GM10266 (cell line): ENCODE data around the gene RGS13.

ENCODE experiments used
- DNase-seq: peaks from one replicate; pipeline ENCODE4 v3.0.0; 2012; ENCODE audit errors: extremely low spot score
- CTCF ChIP-seq: IDR thresholded peaks from 2 replicates; pipeline ENCODE4 v1.5.1; 2012; ENCODE audit warnings: mild to moderate bottlenecking, low read depth; ENCODE audit not compliant: control insufficient read depth, insufficient read depth; ENCODE audit errors: missing control alignments

Gene RGS13

DNA sequence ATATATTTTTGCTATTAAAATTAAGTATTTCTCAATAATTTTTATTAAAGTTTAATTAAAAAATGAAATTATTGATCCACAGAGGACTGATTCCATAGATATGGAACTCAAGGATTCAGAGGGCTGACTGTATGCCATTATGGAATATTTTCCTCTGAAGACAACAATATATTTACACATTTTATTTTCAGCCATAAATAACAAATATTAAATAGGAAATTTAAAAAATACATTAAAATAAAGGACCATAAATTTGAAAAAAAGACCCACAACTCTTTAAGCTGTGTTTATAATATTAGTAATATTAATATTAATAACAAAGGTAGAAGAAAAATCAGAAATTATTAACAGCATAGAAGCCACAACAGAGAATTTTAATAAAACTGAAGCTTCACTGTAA is 18.2 kb downstream of the RGS13 start:
- no peak for DNase-seq
- no peak for TF ChIP-seq CTCF

GRCh38 chr1:192654591-192655251 is 18.8 kb downstream of the RGS13 start:
- TF ChIP-seq CTCF = no peak
- DNase-seq = no peak

DNA sequence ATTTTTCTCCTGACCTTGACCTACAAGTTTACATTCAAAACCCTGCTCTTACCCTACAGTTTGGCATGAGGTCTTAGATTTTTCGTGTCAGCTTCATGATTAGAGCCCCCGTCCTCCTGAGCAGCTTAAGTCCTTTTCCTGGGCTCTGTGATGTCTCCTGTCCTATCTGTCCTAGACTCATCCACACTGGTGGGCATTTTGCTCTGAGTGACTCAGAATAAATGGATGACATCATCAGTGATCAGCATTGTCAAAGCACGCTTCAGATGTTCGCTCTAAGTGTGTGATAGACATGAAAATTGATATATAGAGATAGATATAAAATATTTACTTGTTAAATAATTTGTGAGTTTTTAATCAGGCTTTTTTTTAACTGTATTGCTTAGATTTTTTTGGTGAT is 21.8 kb downstream of the RGS13 start:
- DNase-seq = no peak
- no peak for TF ChIP-seq CTCF

- no peak for TF ChIP-seq CTCF
- DNase-seq = no peak
Observed at GRCh38 chr1:192658255-192658654, 22.3 kb downstream of the RGS13 start.

DNA sequence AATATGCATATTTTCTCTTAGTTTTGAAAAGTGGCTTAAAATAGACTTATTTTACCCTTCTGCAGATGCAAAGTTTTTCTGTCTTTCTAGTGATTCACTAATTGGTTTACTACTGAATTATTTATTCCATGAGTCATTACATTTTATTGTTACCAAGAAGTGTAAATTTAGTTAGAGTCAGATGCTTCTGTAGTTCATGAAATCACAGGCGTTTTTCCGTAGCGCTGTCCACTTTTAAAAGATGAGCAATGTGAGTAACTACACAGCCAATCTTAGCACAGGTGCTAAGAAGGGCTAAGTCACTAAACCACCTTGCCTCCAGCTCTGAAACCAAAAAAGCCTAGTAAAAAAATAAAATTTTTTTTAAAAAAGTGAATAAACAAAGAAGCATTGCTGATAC is 24.7 kb downstream of the RGS13 start:
- no peak for TF ChIP-seq CTCF
- DNase-seq = no peak

DNA sequence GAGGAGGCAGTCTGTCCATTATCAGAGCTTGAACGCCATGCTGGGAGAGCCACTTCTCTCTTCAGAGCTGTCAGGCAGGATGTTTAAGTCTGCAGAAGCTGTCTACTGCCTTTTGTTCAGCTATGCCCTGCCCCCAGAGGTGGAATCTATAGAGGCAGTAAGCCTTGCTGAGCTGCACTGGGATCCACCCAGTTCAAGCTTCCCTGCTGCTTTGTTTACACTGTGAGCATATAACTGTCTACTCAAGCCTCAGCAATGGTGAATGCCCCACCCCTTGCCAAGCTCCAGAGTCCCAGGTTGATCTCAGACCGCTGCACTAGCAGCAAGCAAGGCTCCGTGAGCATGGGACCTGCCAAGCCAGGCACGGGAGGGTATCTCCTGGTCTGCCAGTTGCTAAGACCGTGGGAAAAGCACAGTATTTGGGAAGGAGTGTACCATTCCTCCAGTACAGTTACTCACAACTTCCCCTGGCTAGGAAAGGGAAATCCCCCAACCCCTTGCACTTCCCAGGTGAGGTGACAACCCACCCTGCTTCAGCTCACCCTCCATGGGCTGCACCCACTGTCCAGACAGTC is 32.5 kb downstream of the RGS13 start:
- DNase-seq = no peak
- TF ChIP-seq CTCF = no peak

GRCh38 chr1:192669174-192669573 is 33.2 kb downstream of the RGS13 start:
- no peak for DNase-seq
- TF ChIP-seq CTCF = no peak
